Mesendoderm (in vitro differentiated cells): ENCODE results near the gene DBF4.
"Not testable (repeated sequence)": the region's sequence is repeated elsewhere in the genome, so short reads cannot be mapped to it uniquely, and the experiment has no call there.

Experiments used
- DNase-seq: peaks from one replicate; pipeline ENCODE4 v3.0.0; 2013
- H2AK5ac ChIP-seq: 2 replicates; pipeline ENCODE4 v1.6.1; 2013; ENCODE audit warnings: low read length, inconsistent platforms
- H2BK120ac ChIP-seq: 2 replicates; pipeline ENCODE4 v1.6.1; 2013; ENCODE audit warnings: low read depth, mild to moderate bottlenecking, low read length, moderate library complexity, mixed read lengths
- H2BK15ac ChIP-seq: replicated peaks from 2 replicates; pipeline ENCODE4 v1.6.1; 2013; ENCODE audit warnings: low read depth, mild to moderate bottlenecking, moderate library complexity
- H2BK5ac ChIP-seq: 2 replicates; pipeline ENCODE4 v1.6.1; 2013; ENCODE audit warnings: low read length, inconsistent platforms
- H3K18ac ChIP-seq: 2 replicates; pipeline ENCODE4 v1.6.1; 2013; ENCODE audit warnings: mild to moderate bottlenecking, low read length, mixed read lengths
- H3K23ac ChIP-seq: one replicate; pipeline ENCODE4 v1.6.1; 2013; ENCODE audit warnings: low read length
- H3K27ac ChIP-seq: 2 replicates; pipeline ENCODE4 v1.5.1; 2013; ENCODE audit warnings: low read depth, mild to moderate bottlenecking, inconsistent platforms, low read length, moderate library complexity
- H3K27me3 ChIP-seq: 2 replicates; pipeline ENCODE4 v1.6.1; 2013; ENCODE audit warnings: low read length, control low read depth, mild to moderate bottlenecking, inconsistent platforms; ENCODE audit not compliant: insufficient read depth, poor library complexity
- H3K36me3 ChIP-seq: 2 replicates; pipeline ENCODE4 v1.6.1; 2013; ENCODE audit warnings: low read length, inconsistent platforms; ENCODE audit not compliant: control insufficient read depth, insufficient read depth
- H3K4ac ChIP-seq: one replicate; pipeline ENCODE4 v1.6.1; 2013; ENCODE audit warnings: low read depth, mild to moderate bottlenecking, low read length, moderate library complexity
- H3K4me1 ChIP-seq: 2 replicates; pipeline ENCODE4 v1.6.1; 2013; ENCODE audit warnings: low read depth, low read length, inconsistent platforms; ENCODE audit not compliant: control insufficient read depth
- H3K4me2 ChIP-seq: 2 replicates; pipeline ENCODE4 v1.6.1; 2013; ENCODE audit warnings: low read length
- H3K4me3 ChIP-seq: 2 replicates; pipeline ENCODE4 v1.5.1; 2013; ENCODE audit warnings: mild to moderate bottlenecking, low read length
- H3K56ac ChIP-seq: one replicate; pipeline ENCODE4 v1.6.1; 2013; ENCODE audit warnings: low read length
- H3K79me1 ChIP-seq: 2 replicates; pipeline ENCODE4 v1.6.1; 2013; ENCODE audit warnings: low read length, inconsistent platforms
- H3K79me2 ChIP-seq: 2 replicates; pipeline ENCODE4 v1.6.1; 2013; ENCODE audit warnings: mild to moderate bottlenecking, low read length; ENCODE audit not compliant: control insufficient read depth, insufficient read depth
- H3K9ac ChIP-seq: 2 replicates; pipeline ENCODE4 v1.6.1; 2013; ENCODE audit warnings: low read length, inconsistent platforms
- H4K5ac ChIP-seq: one replicate; pipeline ENCODE4 v1.6.1; 2013; ENCODE audit warnings: low read length
- H4K8ac ChIP-seq: one replicate; pipeline ENCODE4 v1.6.1; 2013; ENCODE audit warnings: low read depth, mild to moderate bottlenecking, control low read depth, low read length, moderate library complexity
- WGBS: extraction: QIAGEN DNeasy Blood & Tissue Kit; methylation state at CpG from one replicate; pipeline ENCODE4 v1.1.7; 2013; ENCODE audit warnings: low lambda C conversion rate, missing lambda C conversion rate; ENCODE audit not compliant: insufficient coverage; ENCODE audit errors: extremely low coverage; 5-methylcytosine and 5-hydroxymethylcytosine counted together

Gene DBF4

GRCh38 chr7:87912121-87912520 is 35.8 kb downstream of the DBF4 start:
- Histone ChIP-seq H4K8ac (no peak overlapping the region), H3K27ac (no peak overlapping the region), H3K23ac (no peak overlapping the region), H3K27me3 (no peaks in the 10 kb centered on the region), H4K5ac (no peak overlapping the region), H3K56ac (no peak overlapping the region), H3K4me2 (no peak overlapping the region), H3K4ac (no peak overlapping the region), H2BK120ac (no peak overlapping the region), H3K4me1 (no peaks in the 10 kb centered on the region), H3K79me2 (no peaks in the 10 kb centered on the region), H3K18ac (no peak overlapping the region), H2AK5ac (no peak overlapping the region), H3K79me1 (no peaks in the 10 kb centered on the region), H3K9ac (no peak overlapping the region), H2BK5ac (no peak overlapping the region), H3K4me3 (no peak overlapping the region), H2BK15ac (no peak overlapping the region), H3K36me3 (no peaks in the 10 kb centered on the region)
- DNase-seq = no peak
- WGBS = no CpG with 5 or more reads among the region's 4 CpGs

- DNase-seq = no peak
- Histone ChIP-seq H3K4me2 (no peak overlapping the region), H3K27ac (no peak overlapping the region), H3K4ac (no peak overlapping the region), H3K23ac (no peak overlapping the region), H2BK120ac (no peak overlapping the region), H3K9ac (no peak overlapping the region), H3K56ac (no peak overlapping the region), H3K79me2 (no peaks in the 10 kb centered on the region), H3K36me3 (no peaks in the 10 kb centered on the region), H2AK5ac (no peak overlapping the region), H2BK15ac (no peak overlapping the region), H3K27me3 (no peaks in the 10 kb centered on the region), H3K4me3 (no peak overlapping the region), H3K18ac (no peak overlapping the region), H4K8ac (no peak overlapping the region), H4K5ac (no peak overlapping the region), H3K4me1 (no peaks in the 10 kb centered on the region), H2BK5ac (no peak overlapping the region), H3K79me1 (no peaks in the 10 kb centered on the region)
- WGBS = no CpG with 5 or more reads among the region's 1 CpG
Observed at GRCh38 chr7:87918740-87919139, 42.4 kb downstream of the DBF4 start.

GRCh38 chr7:87919875-87920274 is 43.6 kb downstream of the DBF4 start:
- Histone ChIP-seq H3K4me3 (no peak overlapping the region), H3K79me1 (no peaks in the 10 kb centered on the region), H3K4ac (no peak overlapping the region), H3K27ac (no peak overlapping the region), H2BK15ac (no peak overlapping the region), H3K56ac (no peak overlapping the region), H2BK120ac (no peak overlapping the region), H3K23ac (no peak overlapping the region), H2AK5ac (no peak overlapping the region), H3K9ac (no peak overlapping the region), H3K27me3 (no peaks in the 10 kb centered on the region), H2BK5ac (no peak overlapping the region), H4K5ac (no peak overlapping the region), H3K79me2 (no peaks in the 10 kb centered on the region), H3K4me1 (no peaks in the 10 kb centered on the region), H3K4me2 (no peak overlapping the region), H3K18ac (no peak overlapping the region), H4K8ac (no peak overlapping the region), H3K36me3 (no peaks in the 10 kb centered on the region)
- no peak for DNase-seq
- WGBS = no CpG with 5 or more reads among the region's 6 CpGs

GRCh38 chr7:87920578-87920977 is 44.3 kb downstream of the DBF4 start:
- Histone ChIP-seq H3K4me1 (no peaks in the 10 kb centered on the region), H2AK5ac (no peak overlapping the region), H2BK5ac (no peak overlapping the region), H3K27me3 (no peaks in the 10 kb centered on the region), H2BK120ac (no peak overlapping the region), H4K8ac (no peak overlapping the region), H3K4me3 (no peak overlapping the region), H3K4ac (no peak overlapping the region), H3K9ac (no peak overlapping the region), H4K5ac (no peak overlapping the region), H3K36me3 (no peaks in the 10 kb centered on the region), H3K56ac (no peak overlapping the region), H3K4me2 (no peak overlapping the region), H3K79me2 (no peaks in the 10 kb centered on the region), H3K23ac (no peak overlapping the region), H2BK15ac (no peak overlapping the region), H3K27ac (no peak overlapping the region), H3K79me1 (no peaks in the 10 kb centered on the region), H3K18ac (no peak overlapping the region)
- no CpG with 5 or more reads among the region's 5 CpGs for WGBS
- DNase-seq = peak; percentile 55

GRCh38 chr7:87922759-87923395 is 46.6 kb downstream of the DBF4 start:
- not testable (repeated sequence) for H3K9ac ChIP-seq, H2BK15ac ChIP-seq, H2AK5ac ChIP-seq, H3K18ac ChIP-seq, H3K4me1 ChIP-seq, H3K4ac ChIP-seq, H3K4me2 ChIP-seq, DNase-seq, H3K56ac ChIP-seq, H3K36me3 ChIP-seq, H3K23ac ChIP-seq, H4K5ac ChIP-seq, H2BK120ac ChIP-seq, H3K27ac ChIP-seq, H3K79me2 ChIP-seq, H2BK5ac ChIP-seq, H4K8ac ChIP-seq, H3K4me3 ChIP-seq, H3K27me3 ChIP-seq, H3K79me1 ChIP-seq
- WGBS = no CpG with 5 or more reads among the region's 8 CpGs
